HG02642 (cell line): ENCODE results near the gene GCGR.

Source experiments
- ATAC-seq: cut with Tn5 transposase; IDR thresholded peaks from one replicate; pipeline ENCODE4 v1.9.1; 2021; ENCODE audit warnings: mild to moderate bottlenecking; ENCODE audit not compliant: unreplicated experiment, poor library complexity

The GCGR gene

DNA sequence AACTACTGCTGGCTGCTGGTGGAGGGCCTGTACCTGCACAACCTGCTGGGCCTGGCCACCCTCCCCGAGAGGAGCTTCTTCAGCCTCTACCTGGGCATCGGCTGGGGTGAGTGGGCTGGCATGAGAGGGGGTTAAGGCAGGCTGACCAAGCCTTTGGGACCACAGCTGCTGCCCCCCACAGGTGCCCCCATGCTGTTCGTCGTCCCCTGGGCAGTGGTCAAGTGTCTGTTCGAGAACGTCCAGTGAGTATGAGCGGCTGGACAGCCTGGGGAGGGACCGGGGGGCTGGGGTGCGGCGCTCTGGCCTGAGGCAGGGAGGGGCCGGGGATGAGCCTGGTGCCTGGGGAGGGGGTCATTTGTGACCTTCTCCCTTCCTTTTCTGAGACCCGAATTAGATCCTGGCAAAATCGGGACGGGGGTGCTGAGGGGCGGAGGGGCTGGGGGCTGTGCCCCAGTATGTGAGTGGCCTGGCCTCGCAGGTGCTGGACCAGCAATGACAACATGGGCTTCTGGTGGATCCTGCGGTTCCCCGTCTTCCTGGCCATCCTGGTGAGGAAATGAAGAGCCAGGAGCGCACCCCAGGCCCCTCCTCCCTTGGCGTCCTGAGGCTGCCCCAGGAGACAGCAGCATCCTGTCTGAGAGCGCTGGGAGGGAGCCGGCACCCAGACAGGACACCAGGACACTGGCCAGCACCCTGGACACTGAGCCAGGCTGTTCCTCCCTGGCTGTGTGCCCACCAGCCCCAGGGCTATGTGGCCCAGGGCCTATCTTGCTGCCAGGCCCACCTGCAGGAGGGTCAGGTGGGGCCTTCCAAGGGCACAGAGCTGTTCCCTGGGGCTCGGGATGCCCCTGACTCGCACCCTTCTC is 8.0 kb downstream of the GCGR start:
- ATAC-seq: no peak

- ATAC-seq: no peak
Observed at GRCh38 chr17:81812571-81813370, 8.8 kb downstream of the GCGR start.

- no peak for ATAC-seq
Observed at GRCh38 chr17:81813371-81813684, 9.4 kb downstream of the GCGR start.

GRCh38 chr17:81813861-81814683 is 10.1 kb downstream of the GCGR start:
- ATAC-seq: no peak

- no peak for ATAC-seq
Observed at GRCh38 chr17:81814748-81815645, 11.0 kb downstream of the GCGR start.

DNA sequence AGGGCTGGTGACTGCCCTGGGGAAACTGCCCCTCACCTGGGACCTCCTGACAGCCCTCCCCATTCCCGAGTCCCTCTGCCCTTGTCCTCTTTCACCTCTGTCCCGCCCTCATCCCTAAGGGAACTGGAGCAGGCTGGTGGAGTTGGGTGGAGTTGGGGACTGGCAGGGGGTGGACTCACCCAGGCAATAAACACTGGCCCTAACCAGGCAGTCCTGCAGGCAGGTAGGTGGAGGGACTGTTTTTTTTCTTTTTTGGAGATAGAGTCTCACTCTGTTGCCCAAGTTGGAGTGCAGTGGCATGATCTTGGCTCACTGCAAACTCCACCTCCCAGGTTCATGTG is 11.7 kb downstream of the GCGR start:
- ATAC-seq: no peak

DNA sequence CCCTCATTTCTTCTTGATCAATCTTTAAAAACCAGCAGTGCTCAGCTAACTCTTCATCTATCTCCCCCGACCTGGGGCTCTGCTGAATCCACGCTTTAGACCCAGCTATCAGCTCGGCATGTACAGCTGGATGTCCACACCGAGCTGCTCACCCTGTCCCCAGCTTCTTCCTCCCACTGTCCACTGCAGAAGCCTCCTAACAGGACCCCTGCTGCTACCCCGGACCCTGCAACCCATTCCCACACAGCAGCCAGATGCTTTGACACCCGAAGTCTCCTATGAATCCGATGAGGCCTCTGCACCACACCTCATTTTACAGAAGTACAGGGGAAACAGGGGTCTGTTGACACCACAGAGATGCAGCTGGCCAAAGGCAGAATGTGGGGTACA is 13.8 kb downstream of the GCGR start:
- no peak for ATAC-seq

DNA sequence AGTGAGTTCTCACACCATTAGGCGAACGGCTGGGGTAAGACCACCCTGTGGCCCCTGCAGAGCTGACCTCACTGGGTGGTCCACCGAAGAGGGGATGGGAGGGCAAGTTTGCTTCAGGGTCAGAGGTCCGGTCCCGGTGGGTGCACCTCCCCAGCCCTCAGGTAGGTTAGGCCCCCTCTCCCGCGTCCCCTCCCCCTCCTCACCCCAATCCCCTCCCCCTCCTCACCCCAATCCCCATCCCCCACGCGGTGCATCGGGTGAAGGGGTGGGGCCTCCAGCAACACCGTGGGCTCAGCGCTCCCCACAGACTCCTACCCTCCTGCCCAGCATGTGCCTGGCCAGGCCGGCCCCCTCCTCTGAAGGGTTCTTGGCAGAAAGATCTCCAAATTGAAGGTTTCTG is 15.8 kb downstream of the GCGR start:
- no peak for ATAC-seq

DNA sequence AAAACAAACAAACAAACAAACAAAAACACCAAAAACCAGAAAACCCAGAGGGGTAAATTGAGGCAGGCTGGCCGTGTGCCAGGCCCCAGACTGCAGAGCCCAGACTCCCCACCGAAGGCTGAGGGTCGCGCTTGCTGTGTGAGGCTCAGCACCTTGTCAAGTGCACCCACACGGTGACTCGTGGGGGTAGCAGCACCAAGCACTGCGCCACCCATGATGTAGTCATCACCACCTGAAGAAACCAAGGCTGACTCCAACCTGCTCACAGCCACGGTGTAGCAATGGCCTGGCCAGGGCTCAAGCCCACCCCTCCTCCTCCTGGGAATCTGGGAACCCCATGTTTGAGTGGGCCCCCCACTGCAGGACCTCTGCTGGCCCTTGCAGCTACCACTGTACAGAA is 17.2 kb downstream of the GCGR start:
- ATAC-seq: no peak

DNA sequence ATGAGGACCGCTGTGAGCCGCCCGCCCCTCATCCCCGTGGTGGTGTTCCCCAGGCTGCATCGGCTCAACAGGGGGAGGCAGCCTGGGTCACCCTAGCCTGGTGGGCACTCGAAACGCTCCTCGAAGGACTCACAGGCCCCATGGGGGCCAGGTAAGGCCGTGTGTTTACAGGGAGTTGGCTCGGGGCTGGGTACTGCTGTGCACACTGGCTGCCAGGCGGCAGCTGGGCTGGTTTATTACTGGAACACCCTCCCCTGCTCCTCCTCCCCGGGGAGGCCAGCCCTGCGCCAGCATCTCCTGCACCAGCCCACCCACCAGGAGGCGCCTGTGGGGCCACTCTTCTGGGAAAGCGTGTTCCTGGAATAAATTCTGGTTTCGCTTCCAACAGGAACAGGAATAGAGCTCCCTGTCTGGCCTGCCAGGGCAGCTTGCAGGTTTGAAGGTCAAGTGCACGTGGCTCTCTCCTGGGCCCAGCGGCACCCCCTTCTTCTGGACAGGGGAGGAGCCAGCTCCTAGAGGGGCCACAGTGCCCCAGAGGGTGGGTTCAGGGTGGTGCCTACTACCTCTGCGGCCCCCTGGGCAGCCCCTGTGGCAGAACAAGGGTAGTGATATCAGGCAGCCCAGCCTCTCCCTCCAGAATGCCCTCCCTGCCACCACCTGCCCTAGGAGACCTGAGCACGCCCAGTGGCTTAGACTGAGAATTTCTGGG is 17.8 kb downstream of the GCGR start:
- ATAC-seq: no peak

GRCh38 chr17:81822312-81822637 is 18.3 kb downstream of the GCGR start:
- ATAC-seq: no peak

- ATAC-seq: no peak
Observed at GRCh38 chr17:81822996-81823819, 19.3 kb downstream of the GCGR start.

DNA sequence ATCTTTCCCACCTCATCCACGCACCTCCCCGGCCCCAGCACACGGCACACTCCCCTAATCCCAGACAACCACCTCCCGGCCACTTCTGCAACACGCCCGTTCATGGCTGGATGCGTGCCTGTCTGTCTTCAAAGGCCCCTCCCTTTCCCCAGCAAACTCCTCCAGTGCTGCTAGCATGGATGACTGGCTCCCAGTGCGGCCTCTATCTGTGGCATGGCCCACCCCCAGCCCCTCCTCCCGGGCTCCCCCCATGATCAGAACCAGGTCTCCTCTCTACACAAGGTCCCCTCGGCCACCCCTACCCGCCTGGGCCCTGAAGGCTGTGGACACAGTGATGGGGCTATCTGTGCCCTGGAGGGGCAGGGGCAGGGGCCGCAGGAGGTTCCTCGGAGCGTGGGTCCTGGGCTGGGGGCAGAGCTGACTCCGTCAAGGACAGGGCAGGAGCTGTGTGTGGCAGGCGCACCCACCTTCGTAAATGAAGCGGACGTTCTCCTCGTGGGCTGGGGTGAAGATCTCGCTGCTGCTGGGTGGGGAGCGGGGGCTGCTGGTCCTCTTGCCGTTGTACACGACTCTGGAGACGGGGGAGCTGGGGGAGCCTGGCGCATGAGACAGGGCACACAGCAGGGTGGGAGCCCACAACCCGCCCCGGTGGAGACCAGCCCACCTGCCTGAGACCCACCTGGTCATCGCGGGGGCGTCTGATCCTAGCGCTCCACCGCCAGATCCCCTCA is 20.0 kb downstream of the GCGR start:
- ATAC-seq: no peak

- ATAC-seq: no peak
Observed at GRCh38 chr17:81824595-81824994, 20.6 kb downstream of the GCGR start.

DNA sequence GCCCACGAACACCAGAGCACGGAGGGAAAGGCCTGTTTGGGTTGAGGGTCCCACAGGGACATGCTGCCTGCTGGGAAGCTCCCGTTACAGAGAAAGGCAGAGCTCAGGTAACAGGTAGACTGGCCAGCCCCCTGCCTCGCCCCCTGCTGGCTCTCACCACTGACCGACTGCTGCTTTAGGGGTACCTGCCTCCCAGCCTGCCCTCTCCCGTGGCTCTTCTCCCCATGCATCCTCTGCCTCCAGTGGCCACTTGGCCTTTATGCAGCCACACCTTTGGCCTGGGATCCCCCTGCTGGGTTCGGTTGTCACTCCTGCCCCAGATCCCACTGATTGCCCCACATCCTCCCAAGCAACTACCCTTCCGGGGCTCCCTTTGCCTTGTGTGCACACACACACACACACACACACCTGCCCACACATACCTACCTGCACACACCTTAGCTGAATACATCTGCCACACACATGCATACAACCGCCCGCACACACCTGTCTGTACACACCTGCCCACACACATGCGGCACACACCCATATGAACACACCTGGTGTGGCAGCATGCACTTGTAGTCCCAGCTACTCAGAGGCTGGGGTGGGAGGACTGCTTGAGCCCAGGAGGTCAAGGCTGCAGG is 22.0 kb downstream of the GCGR start:
- ATAC-seq: no peak

DNA sequence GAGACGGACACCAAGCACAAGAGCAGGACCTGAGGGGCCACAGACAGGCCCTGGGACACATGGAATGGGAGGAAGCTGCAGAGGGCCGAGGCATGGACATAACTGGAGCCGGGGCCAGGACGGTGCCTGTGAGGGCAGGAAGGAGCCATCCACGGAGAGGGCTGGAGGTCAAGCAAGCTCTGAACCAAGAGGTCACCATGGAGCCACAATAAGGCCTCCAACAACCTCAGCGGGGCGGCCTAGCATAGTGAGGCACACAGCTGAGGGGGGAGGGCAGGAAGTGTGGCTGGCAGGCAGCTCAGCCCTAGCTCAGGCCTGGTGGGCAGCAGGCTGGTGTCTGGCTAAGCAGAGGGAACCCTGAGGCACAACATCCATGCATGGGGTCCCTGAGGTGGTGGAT is 24.7 kb downstream of the GCGR start:
- ATAC-seq: no peak

DNA sequence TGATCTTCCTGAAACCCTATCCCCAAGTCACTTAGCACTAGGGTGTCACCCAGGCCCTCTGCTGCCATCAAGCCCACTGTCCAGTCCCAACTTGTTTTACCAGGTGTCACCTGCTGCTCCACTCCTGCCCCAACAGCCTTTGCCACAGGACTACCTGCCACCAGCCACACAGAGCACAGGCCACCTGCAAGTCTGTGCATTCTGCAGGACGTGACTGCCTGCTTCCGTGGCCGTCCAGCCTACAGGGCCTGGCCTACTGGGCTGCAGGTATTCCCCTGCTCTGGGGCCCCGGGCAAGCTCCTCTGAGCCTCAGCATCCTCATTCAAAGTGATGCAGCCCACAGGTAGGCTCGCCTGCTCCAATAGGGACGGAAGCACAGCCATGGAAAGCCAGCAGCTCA is 25.9 kb downstream of the GCGR start:
- no peak for ATAC-seq

DNA sequence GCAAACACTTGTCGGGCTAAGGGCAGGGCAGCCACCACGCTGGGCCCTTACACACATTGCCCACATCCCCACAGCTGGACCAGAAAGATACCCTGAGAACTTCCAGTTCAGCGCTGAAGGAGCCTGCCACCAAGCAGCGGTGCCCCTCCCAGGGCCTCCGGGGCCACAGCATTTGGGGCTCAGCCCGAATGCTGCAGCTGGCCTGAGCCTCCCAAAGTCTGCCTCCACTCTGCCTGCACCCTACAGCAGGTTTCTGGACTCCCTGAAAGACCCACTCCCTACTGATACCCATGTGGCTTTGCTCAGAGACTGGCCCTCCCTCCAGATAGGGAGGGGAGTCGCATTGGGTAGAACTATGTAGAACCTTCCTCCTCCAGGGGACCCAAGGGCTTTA is 27.6 kb downstream of the GCGR start:
- no peak for ATAC-seq
